AG04450 (cell line): ENCODE measurements around the gene MIDN. TPM values are rescaled to one million over a fixed set of nuclear protein-coding genes. Genes with fewer than 3 reads are reported as not detected.
A peak's percentile ranks its signal among the peaks of the same experiment; 100 is the strongest.

Experiments used
- CTCF ChIA-PET: fragments of 300-600, 350-600 bp; formaldehyde crosslinking; extraction: SDS; loops from one replicate; lab custom pipeline; 2022; ENCODE audit warnings: antibody characterized with exemption, inconsistent platforms; lab: Charles Lee
- POLR2A ChIA-PET: fragments of 350-600 bp; formaldehyde crosslinking; extraction: SDS; loops from one replicate; lab custom pipeline; 2021; ENCODE audit warnings: antibody characterized with exemption, inconsistent platforms; lab: Yijun Ruan, JAX
- DNase-seq: peaks from one replicate; pipeline ENCODE4 v3.0.0-alpha.2; 2011; ENCODE audit warnings: low read depth, low spot score
- H3K27ac ChIP-seq: one replicate; pipeline ENCODE4 v1.5.1; 2012; ENCODE audit warnings: low read depth, low read length, control low read depth
- H3K27me3 ChIP-seq: one replicate; pipeline ENCODE4 v1.6.0; 2012; ENCODE audit warnings: low read length; ENCODE audit not compliant: control insufficient read depth, insufficient read depth
- H3K4me3 ChIP-seq: 2 replicates; pipeline ENCODE4 v1.5.1; 2011; ENCODE audit warnings: mild to moderate bottlenecking, low read depth, low read length, control low read depth
- H3K9me3 ChIP-seq: 2 replicates; pipeline ENCODE4 v1.5.1; 2012; ENCODE audit warnings: low read length; ENCODE audit not compliant: control insufficient read depth, insufficient read depth
- polyA plus RNA-seq: library from polyadenylated mRNA; depleted of rRNA; stranded (reverse); fragments of >200 nt; gene quantifications from 2 replicates; pipeline ENCODE4 v1.2.3, GENCODE V29; 2011
- TF ChIP-seq, protein P1 (sequence below): IDR thresholded peaks from 2 replicates; pipeline ENCODE4 v1.5.1; 2011; ENCODE audit warnings: low read depth, low read length, control low read depth, inconsistent platforms

MIDN gene
- polyA plus RNA-seq, 1 experiment: 6.6 TPM

DNA sequence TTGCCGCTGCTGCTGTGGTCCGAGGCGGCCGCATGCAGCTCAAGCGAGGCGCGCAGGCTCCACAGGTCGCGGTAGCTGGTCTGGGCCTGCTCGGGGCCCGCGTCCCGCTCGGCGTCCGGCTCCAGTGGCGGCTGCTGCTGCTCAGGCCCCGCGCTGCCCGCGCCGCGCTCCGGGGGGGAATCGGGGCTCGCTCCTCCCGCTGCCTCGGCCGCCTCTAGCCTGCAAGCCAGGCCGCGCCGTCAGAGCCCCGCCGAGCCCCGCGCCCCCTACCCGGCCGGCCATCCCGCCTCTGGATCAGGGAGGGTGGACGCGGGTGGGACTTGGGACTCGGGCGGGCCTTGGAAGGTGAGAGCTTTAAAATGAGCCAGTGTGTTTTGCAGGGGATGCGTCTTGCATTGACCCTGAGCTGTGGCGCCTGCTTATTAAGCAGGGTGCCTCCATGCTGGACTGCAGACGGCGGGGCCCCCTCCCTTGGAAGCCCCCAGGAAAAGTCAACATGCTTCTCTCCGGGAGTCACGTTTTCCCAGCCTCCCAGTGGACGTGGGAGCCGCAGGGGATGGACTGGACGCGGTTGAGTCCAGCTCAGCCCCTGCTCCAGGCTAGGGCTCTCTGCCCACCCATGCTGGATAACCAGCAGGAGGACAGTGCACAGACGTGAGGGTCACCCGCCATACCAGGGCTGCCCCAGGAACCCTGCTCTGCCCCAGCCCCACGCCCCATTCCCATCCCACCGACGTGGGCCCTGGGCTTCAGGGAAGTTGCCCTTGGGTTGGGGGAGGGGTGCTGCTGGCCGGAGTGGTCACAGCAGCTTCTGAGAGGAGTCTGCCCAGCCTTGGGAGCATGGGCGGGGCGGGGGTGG, 18.2 kb upstream of the MIDN start:
- CTCF ChIA-PET: no interaction called here
- Histone ChIP-seq H3K9me3 (no peaks in the 10 kb centered on the region; the same call in 1 of the 2 replicates), H3K27ac (no peak overlapping the region), H3K4me3 (no peak overlapping the region), H3K27me3 (no peaks in the 10 kb centered on the region)
- DNase-seq: no peak
- TF ChIP-seq, protein P1, sequence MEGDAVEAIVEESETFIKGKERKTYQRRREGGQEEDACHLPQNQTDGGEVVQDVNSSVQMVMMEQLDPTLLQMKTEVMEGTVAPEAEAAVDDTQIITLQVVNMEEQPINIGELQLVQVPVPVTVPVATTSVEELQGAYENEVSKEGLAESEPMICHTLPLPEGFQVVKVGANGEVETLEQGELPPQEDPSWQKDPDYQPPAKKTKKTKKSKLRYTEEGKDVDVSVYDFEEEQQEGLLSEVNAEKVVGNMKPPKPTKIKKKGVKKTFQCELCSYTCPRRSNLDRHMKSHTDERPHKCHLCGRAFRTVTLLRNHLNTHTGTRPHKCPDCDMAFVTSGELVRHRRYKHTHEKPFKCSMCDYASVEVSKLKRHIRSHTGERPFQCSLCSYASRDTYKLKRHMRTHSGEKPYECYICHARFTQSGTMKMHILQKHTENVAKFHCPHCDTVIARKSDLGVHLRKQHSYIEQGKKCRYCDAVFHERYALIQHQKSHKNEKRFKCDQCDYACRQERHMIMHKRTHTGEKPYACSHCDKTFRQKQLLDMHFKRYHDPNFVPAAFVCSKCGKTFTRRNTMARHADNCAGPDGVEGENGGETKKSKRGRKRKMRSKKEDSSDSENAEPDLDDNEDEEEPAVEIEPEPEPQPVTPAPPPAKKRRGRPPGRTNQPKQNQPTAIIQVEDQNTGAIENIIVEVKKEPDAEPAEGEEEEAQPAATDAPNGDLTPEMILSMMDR: no peak
- POLR2A ChIA-PET: no interaction called here

DNA sequence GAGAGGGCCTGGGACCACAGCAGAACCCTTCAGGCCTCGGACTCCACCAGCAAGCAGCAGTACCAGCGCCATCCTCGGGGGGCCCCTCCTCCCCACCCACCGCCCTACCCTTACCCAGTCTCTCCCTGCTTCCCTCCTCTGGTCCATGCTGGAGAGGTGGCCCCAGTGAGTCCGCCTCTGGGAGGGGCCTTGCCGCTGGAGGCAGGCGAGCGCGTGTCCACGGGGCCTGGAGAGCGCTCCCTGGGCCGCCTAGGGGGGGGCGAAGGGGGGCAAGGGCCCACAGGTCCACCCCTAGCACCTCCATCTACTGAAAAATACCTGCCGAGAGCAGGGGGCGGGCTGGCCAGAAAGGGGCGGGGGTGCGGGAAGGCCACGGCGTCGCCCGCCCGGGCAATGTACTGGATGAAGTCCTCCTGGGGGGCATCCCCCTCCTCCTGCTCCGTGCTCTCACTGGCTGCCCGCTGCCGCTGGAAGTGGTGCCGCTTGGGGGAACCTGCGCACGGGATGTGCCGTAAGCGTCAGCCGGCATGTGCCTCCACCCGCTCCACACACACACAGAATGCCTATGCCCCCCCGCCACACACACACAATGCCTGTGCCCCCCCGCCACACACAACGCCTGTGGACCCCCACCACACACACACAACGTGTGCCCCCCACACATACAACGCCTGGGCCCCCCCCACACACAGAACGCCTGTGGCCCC, 17.4 kb upstream of the MIDN start:
- H3K27me3 ChIP-seq: no peaks in the 10 kb centered on the region
- TF ChIP-seq, protein P1: no peak
- no peak for DNase-seq
- H3K27ac ChIP-seq: no peak overlapping the region
- H3K9me3 ChIP-seq: no peaks in the 10 kb centered on the region; the same call in 1 of the 2 replicates
- no peak overlapping the region for H3K4me3 ChIP-seq
- ChIA-PET CTCF (no interaction called here), POLR2A (no interaction called here)

DNA sequence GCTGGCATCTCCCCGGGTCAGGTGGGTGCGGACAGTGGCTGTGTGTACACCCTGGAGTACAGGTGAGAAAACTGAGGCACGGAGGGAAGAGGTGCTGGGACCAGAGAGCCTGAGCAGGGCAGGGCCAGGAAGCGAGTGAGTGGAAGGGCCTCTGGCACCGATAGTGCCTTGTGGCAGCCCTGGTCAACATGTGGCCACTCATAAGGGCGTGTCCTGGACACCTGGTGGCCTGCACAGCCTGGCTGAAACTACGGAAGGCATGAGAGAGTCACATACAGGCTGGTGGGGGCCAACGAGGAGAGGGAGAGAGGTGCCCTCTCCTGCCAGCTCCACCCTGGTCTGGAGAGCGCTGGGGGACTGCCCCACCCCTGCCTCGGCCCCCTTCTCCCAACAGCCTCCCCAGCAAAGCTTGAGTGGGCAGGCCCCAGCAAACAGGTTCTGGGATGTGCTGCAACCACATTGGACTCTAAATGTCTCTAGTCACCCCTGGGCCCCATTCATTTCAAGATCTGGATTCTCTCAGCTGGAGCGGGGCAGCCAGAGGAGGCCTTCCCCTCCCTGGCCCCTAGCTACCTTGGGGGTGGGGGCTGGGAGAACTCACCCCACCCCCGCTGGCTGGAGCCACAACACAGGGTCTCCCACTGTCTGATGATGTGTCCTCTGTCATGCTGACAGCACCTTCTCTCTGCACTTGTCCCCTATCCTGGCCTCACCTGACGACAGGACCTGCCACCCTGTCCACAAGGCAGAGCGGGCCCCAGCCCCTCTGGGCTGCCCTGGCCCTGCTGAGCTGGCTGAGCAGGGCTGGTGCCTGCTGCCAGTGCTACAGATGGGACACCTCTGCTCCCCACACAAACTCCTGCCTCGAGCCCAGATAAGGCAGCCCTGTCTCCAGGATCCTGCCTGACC, 16.4 kb upstream of the MIDN start:
- TF ChIP-seq, protein P1: no peak
- no peaks in the 10 kb centered on the region; the same call in 1 of the 2 replicates for H3K9me3 ChIP-seq
- CTCF ChIA-PET: interaction anchor here (0.8 kb wide), 1 partner anchor 12 kb away, joined by 3 read pairs; no protein-coding TSS in a partner anchor
- no peaks in the 10 kb centered on the region for H3K27me3 ChIP-seq
- H3K27ac ChIP-seq: peak overlapping the region; percentile 11
- no peak for DNase-seq
- no peak overlapping the region for H3K4me3 ChIP-seq
- POLR2A ChIA-PET: interaction anchor here (0.7 to 1.4 kb wide), 3 partner anchors 21 to 64 kb away, joined by 3 read pairs; no protein-coding TSS in a partner anchor

DNA sequence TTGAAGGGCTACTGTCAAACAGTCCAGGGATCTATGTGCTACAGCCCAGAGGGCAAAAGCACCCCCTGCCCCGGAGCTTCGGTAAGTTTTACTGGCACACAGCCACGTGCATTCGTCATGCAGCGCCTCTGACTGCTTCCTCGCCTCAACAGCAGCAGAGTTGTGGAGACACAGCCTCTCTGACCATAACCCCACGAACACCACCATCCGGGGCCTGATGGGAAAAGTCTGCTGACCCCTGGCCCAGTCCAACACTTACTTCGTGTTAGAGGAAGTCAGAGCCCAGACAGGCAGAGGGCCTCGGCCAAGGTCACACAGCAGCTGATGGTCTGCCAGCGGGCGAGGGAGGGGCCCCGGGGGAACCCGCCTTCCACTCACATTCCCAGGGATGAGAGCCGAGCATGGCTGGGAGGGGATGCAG, 15.7 kb upstream of the MIDN start:
- Histone ChIP-seq H3K4me3 (no peak overlapping the region), H3K9me3 (no peaks in the 10 kb centered on the region; the same call in 1 of the 2 replicates), H3K27me3 (no peaks in the 10 kb centered on the region), H3K27ac (peak overlapping the region; percentile 11)
- no peak for DNase-seq
- POLR2A ChIA-PET: interaction anchor here (0.6 to 1.4 kb wide), 3 partner anchors 20 to 123 kb away, joined by 3 to 5 read pairs (median 3); no protein-coding TSS in a partner anchor
- CTCF ChIA-PET: interaction anchor here (0.8 kb wide), 1 partner anchor 11 kb away, joined by 3 read pairs; no protein-coding TSS in a partner anchor
- TF ChIP-seq, protein P1: no peak
